C4-2B (cell line): ENCODE data around the gene ZNHIT3.

Experiments
- ZFX ChIP-seq: fragments of 450-650 bp; IDR thresholded peaks from 2 replicates; pipeline ENCODE4 v1.6.1; 2017
- TF ChIP-seq, protein P1 (sequence below): fragments of 450-650 bp; conservative IDR thresholded peaks from 2 replicates; pipeline ENCODE4 v1.5.1; 2017; ENCODE audit warnings: mild to moderate bottlenecking

DNA sequence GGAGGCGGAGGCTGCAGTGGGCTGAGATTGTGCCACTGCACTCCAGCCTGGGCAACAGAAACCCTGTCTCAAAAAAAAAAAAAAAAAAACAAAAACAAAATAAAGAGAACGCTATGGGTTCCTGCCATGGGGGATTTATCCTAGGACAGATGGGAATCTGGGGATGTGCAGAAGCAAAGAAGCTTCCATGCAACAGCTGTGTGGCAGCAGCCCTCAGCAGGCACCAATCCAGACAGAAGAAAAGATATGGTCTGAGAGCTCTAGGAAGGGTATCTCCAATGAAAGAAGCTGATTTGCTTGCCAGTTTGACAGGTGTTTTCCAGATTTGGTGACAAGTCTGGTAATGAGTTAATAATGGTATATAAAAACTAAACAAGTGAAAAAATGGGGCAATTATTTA lies 36.6 kb downstream of the ZNHIT3 start:
- TF ChIP-seq, protein P1, sequence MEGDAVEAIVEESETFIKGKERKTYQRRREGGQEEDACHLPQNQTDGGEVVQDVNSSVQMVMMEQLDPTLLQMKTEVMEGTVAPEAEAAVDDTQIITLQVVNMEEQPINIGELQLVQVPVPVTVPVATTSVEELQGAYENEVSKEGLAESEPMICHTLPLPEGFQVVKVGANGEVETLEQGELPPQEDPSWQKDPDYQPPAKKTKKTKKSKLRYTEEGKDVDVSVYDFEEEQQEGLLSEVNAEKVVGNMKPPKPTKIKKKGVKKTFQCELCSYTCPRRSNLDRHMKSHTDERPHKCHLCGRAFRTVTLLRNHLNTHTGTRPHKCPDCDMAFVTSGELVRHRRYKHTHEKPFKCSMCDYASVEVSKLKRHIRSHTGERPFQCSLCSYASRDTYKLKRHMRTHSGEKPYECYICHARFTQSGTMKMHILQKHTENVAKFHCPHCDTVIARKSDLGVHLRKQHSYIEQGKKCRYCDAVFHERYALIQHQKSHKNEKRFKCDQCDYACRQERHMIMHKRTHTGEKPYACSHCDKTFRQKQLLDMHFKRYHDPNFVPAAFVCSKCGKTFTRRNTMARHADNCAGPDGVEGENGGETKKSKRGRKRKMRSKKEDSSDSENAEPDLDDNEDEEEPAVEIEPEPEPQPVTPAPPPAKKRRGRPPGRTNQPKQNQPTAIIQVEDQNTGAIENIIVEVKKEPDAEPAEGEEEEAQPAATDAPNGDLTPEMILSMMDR = no peak
- no peak for TF ChIP-seq ZFX
